ENCODE measurements around the gene SLC22A3. TPM values are rescaled to one million over a fixed set of nuclear protein-coding genes. Genes with fewer than 3 reads are reported as not detected.

SLC22A3 gene
- total RNA-seq, 1 experiment from 2014 or later = 4.1 TPM

DNA sequence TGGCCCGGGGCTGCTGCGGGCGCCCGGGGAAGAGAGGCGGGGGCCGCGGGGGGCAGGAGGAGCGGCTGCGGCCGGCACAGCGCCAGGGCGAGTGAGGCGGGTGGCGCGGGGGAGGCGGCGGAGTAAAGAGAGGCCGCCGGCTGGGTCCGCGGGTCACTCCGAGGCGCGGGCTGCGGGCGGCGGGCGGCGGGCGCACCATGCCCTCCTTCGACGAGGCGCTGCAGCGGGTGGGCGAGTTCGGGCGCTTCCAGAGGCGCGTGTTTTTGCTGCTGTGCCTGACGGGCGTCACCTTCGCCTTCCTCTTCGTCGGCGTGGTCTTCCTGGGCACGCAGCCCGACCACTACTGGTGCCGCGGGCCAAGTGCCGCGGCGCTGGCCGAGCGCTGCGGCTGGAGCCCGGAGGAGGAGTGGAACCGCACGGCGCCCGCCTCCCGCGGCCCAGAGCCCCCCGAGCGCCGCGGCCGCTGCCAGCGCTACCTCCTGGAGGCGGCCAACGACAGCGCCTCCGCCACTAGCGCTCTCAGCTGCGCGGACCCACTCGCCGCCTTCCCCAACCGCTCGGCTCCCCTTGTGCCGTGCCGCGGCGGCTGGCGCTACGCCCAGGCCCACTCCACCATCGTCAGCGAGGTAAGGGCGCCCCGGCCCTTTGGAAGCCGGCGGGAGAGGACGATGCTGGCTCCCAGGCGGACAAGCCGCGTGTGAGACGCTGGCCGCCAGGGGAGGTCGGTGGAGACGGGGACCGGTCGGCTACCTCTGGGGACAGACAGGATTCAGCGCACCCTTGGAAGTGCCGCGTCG lies at the start of gene SLC22A3 (continued):
- TF ChIP-seq, protein P1, sequence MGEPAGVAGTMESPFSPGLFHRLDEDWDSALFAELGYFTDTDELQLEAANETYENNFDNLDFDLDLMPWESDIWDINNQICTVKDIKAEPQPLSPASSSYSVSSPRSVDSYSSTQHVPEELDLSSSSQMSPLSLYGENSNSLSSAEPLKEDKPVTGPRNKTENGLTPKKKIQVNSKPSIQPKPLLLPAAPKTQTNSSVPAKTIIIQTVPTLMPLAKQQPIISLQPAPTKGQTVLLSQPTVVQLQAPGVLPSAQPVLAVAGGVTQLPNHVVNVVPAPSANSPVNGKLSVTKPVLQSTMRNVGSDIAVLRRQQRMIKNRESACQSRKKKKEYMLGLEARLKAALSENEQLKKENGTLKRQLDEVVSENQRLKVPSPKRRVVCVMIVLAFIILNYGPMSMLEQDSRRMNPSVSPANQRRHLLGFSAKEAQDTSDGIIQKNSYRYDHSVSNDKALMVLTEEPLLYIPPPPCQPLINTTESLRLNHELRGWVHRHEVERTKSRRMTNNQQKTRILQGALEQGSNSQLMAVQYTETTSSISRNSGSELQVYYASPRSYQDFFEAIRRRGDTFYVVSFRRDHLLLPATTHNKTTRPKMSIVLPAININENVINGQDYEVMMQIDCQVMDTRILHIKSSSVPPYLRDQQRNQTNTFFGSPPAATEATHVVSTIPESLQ (CRISPR knock-in tag; IDR thresholded peaks at IDR 0.05) = no peak
- no peak for TF ChIP-seq ZNF396 (CRISPR knock-in tag; IDR thresholded peaks at IDR 0.05; ENCODE audit: borderline replicate concordance)
- peak; percentile 74; the same call in 1 of the 2 replicates for TF ChIP-seq SMAD3 (CRISPR knock-in tag; IDR thresholded peaks at IDR 0.05; ENCODE audit: borderline replicate concordance)
- TF ChIP-seq ESRRA (CRISPR knock-in tag; IDR thresholded peaks at IDR 0.05; ENCODE audit: borderline replicate concordance) = no peak
- no peak for TF ChIP-seq ZNF232 (CRISPR knock-in tag; IDR thresholded peaks at IDR 0.05)
- TF ChIP-seq ZNF317 (CRISPR knock-in tag; IDR thresholded peaks at IDR 0.05; ENCODE audit: borderline replicate concordance, low read depth) = no peak
- 0 out of 2 replicates have a peak, but pooled peaks have one; percentile 25 for TF ChIP-seq ATF1 (CRISPR knock-in tag; IDR thresholded peaks at IDR 0.05)
- no peak for TF ChIP-seq IRF1 (CRISPR knock-in tag; IDR thresholded peaks at IDR 0.05)
- no peak for TF ChIP-seq NR2C2 (CRISPR knock-in tag; IDR thresholded peaks at IDR 0.05)
- TF ChIP-seq, protein P2, sequence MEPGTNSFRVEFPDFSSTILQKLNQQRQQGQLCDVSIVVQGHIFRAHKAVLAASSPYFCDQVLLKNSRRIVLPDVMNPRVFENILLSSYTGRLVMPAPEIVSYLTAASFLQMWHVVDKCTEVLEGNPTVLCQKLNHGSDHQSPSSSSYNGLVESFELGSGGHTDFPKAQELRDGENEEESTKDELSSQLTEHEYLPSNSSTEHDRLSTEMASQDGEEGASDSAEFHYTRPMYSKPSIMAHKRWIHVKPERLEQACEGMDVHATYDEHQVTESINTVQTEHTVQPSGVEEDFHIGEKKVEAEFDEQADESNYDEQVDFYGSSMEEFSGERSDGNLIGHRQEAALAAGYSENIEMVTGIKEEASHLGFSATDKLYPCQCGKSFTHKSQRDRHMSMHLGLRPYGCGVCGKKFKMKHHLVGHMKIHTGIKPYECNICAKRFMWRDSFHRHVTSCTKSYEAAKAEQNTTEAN (CRISPR knock-in tag; IDR thresholded peaks at IDR 0.05) = peak; percentile 76; the same call in 1 of the 2 replicates
- no peak for TF ChIP-seq HMGA2 (CRISPR knock-in tag; IDR thresholded peaks at IDR 0.05)
- no peak for TF ChIP-seq MXD4 (CRISPR knock-in tag; IDR thresholded peaks at IDR 0.05; ENCODE audit: borderline replicate concordance)
- no peak for TF ChIP-seq ZNF138 (CRISPR knock-in tag; conservative IDR thresholded peaks at IDR 0.05)
- TF ChIP-seq, protein P3, sequence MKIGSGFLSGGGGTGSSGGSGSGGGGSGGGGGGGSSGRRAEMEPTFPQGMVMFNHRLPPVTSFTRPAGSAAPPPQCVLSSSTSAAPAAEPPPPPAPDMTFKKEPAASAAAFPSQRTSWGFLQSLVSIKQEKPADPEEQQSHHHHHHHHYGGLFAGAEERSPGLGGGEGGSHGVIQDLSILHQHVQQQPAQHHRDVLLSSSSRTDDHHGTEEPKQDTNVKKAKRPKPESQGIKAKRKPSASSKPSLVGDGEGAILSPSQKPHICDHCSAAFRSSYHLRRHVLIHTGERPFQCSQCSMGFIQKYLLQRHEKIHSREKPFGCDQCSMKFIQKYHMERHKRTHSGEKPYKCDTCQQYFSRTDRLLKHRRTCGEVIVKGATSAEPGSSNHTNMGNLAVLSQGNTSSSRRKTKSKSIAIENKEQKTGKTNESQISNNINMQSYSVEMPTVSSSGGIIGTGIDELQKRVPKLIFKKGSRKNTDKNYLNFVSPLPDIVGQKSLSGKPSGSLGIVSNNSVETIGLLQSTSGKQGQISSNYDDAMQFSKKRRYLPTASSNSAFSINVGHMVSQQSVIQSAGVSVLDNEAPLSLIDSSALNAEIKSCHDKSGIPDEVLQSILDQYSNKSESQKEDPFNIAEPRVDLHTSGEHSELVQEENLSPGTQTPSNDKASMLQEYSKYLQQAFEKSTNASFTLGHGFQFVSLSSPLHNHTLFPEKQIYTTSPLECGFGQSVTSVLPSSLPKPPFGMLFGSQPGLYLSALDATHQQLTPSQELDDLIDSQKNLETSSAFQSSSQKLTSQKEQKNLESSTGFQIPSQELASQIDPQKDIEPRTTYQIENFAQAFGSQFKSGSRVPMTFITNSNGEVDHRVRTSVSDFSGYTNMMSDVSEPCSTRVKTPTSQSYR (CRISPR knock-in tag; IDR thresholded peaks at IDR 0.05) = no peak

- Mint-ChIP-seq H3K4me1 (peaks cover 27% of the 10 kb centered on the region), H3K4me3 (no peak overlapping the region), H3K27ac (no peak overlapping the region), H3K36me3 (peaks cover 23% of the 10 kb centered on the region), H3K27me3 (ENCODE audit: low read depth) (peaks cover 2% of the 10 kb centered on the region; the same call in 1 of the 2 replicates), H3K9me3 (peaks cover 29% of the 10 kb centered on the region)
- DNase-seq (ENCODE audit: low spot score) (no peak), ATAC-seq (no peak)
- ChIA-PET CTCF (interaction anchor here (1.1 kb wide), 1 partner anchor 156 kb away, joined by 7 read pairs; no protein-coding TSS in a partner anchor), POLR2A (no interaction called here)
- TF ChIP-seq NFATC4 (CRISPR knock-in tag; IDR thresholded peaks at IDR 0.05) (no peak), GTF2I (CRISPR knock-in tag; conservative IDR thresholded peaks at IDR 0.05) (no peak), ZNF396 (CRISPR knock-in tag; IDR thresholded peaks at IDR 0.05; ENCODE audit: borderline replicate concordance) (no peak), USF1 (CRISPR knock-in tag; IDR thresholded peaks at IDR 0.05) (no peak)
- TF ChIP-seq, protein P4, sequence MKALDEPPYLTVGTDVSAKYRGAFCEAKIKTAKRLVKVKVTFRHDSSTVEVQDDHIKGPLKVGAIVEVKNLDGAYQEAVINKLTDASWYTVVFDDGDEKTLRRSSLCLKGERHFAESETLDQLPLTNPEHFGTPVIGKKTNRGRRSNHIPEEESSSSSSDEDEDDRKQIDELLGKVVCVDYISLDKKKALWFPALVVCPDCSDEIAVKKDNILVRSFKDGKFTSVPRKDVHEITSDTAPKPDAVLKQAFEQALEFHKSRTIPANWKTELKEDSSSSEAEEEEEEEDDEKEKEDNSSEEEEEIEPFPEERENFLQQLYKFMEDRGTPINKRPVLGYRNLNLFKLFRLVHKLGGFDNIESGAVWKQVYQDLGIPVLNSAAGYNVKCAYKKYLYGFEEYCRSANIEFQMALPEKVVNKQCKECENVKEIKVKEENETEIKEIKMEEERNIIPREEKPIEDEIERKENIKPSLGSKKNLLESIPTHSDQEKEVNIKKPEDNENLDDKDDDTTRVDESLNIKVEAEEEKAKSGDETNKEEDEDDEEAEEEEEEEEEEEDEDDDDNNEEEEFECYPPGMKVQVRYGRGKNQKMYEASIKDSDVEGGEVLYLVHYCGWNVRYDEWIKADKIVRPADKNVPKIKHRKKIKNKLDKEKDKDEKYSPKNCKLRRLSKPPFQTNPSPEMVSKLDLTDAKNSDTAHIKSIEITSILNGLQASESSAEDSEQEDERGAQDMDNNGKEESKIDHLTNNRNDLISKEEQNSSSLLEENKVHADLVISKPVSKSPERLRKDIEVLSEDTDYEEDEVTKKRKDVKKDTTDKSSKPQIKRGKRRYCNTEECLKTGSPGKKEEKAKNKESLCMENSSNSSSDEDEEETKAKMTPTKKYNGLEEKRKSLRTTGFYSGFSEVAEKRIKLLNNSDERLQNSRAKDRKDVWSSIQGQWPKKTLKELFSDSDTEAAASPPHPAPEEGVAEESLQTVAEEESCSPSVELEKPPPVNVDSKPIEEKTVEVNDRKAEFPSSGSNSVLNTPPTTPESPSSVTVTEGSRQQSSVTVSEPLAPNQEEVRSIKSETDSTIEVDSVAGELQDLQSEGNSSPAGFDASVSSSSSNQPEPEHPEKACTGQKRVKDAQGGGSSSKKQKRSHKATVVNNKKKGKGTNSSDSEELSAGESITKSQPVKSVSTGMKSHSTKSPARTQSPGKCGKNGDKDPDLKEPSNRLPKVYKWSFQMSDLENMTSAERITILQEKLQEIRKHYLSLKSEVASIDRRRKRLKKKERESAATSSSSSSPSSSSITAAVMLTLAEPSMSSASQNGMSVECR (CRISPR knock-in tag; IDR thresholded peaks at IDR 0.05; ENCODE audit: borderline replicate concordance) = no peak
Observed at GRCh38 chr6:160299559-160299958, 48.6 kb upstream of the SLC22A3 start.

Data from WTC11 (cell line).